GM18508 (cell line): ENCODE measurements around the gene CDK10.
"Not testable (repeated sequence)": the region's sequence is repeated elsewhere in the genome, so short reads cannot be mapped to it uniquely, and the experiment has no call there.

ENCODE experiments used
- ATAC-seq: cut with Tn5 transposase; IDR thresholded peaks from one replicate; pipeline ENCODE4 v1.9.1; 2021; ENCODE audit warnings: moderate number of reproducible peaks; ENCODE audit not compliant: insufficient read depth, unreplicated experiment

Gene CDK10

DNA sequence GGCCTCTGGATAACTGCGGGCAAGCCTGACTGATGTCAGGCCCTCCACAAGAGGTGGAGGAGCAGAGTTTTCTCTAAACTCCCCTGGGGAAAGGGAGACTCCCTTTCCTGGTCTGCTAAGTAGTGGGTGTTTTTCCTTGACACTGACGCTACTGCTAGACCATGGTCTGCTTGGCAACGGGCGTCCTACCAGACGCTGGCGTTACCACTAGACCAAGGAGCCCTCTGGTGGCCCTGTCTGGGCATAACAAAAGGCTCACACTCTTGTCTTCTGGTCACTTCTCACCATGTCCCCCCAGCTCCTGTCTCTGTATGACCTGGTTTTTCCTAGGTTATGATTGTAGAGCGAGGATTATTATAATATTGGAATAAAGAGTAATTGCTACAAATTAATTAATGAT lies 19.5 kb upstream of the CDK10 start:
- ATAC-seq, result not testable (repeated sequence)

DNA sequence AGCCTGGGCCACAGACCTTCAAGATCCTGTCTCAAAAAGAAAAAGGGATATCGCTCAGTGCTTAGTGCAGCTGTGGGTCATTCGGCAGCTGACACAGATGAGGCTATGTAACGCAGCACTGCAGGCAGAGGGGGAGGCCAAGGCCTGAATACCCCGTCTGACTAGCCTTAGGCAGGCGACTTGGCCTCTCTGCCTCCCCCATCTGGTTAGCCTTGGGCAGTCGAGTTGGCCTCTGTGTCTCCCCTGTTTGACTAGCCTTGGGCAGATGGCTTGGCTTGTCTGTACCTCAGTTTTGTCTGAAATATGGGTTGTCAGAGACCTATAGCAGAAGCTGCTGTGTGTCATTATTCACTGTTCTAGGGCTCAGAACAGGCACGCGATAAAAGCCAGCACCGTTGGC lies 18.9 kb upstream of the CDK10 start:
- no peak for ATAC-seq

DNA sequence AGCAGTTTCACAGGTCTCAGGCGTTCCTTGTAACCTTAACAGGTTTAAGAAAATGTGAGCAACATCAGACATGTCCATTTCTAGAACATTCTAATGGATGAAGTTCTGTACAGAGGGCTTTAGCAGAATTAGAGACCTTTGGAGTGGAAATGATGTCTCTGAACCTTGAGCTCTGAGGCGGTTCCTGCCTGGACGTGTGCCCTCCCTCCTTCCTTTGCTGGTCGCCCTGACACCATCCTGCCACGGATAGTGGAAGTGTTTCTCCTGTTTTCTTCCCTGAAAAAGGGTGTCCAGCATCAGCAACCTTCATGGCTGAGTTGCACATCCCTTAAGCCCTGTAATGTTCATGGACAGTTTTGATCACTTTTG lies 17.7 kb upstream of the CDK10 start:
- ATAC-seq, result no peak

DNA sequence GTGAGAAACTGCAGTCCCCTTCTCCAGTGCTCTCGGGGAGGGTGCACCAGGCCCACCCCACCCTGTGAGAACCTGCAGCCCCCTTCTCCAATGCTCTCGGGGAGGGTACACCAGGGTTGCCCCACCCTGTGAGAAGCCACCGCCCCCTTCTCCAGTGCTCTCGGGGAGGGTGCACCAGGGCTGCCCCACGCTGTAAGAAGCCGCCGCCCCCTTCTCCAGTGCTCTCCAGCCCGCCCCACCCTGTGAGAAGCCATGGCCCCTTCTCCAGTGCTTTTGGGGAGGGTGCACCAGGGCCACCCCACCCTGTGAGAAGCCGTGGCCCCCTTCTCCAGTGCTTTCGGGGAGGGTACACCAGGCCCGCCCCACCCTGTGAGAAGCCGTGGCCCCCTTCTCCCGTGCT lies 16.7 kb upstream of the CDK10 start:
- no peak for ATAC-seq

GRCh38 chr16:89670496-89671431 lies 15.7 kb upstream of the CDK10 start:
- no peak for ATAC-seq

- ATAC-seq, result not testable (repeated sequence)
Measured at GRCh38 chr16:89671565-89671964, 14.9 kb upstream of the CDK10 start.

DNA sequence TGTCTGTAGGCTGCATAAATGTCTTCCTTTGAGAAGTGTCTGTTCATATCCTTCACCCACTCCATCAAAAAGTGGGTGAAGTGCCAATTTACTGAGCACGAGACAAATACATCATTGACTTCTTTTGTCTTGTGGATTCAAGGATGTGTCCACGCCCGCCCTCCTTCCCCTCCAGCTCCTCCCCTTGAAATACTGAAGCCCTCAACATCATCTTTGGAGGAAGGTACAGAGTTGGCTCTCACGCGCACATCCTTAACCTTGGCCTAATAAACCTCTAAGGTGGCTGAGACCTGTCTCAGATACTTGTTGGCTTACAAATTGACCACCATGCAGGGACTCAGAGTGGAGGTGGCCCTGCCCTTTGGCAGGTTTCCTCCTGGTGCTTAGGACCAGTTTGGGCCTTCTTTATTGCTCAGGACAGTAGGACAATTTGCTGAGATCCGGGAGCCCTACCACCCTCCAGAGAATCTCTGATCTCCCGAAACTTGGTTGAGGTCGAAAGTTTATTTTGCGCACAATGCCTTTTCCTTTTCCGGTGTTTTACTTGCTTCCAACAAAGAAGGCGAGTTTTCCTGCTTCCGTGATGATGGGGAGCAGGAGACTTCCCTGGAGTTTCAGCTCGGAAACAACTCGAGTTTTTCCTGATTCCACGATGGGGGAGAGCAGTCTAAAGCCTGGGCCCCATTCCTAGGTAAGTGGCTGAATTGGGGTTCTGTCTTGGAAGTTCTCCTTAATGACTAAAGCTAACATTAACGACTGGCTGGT lies 14.1 kb upstream of the CDK10 start:
- ATAC-seq, result no peak

- ATAC-seq, result no peak
Measured at GRCh38 chr16:89678258-89678657, 8.2 kb upstream of the CDK10 start.

GRCh38 chr16:89685916-89686315 lies 573 bp upstream of the CDK10 start:
- no peak for ATAC-seq

DNA sequence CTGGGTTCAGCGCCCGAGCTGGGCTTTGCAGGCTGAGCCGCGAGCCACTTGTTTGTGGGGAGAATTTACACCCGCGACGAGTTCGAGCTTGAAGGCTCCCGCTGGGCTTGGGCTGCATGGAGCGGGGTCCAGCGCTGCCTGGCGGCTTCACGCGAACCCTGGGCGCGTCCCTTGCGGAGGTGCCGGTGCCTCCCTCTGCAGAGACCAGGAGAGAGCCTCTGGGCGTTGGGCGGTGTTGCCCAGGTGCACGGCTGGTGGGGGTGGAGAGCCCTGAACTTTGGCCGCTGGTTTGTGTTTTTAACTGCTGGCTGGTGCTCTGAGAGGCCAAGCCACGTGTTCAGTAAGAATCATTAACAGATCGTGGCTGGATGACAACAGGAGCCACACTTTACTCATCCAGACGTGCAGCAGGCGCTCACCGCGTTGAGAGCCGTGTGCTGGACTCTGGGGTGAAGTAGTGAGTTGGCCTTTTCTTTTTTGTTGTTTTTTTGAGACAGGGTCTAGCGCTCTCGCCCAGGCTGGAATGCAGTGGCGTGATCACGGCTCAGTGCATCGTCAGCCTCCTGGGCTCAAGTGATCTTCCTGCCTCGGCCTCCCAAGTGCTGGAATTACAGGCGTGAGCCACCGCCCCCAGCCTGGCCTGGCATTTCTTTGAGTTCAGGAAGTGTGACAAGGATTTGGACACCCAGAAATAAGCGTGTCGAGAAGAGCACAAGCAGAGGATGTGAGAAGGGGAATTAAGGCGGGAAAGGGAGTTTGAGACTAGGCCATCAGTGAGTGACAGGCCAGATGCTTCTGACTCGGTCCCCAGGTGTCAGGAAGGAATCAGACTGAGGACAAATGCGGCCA lies 827 bp downstream of the CDK10 start:
- no peak for ATAC-seq

DNA sequence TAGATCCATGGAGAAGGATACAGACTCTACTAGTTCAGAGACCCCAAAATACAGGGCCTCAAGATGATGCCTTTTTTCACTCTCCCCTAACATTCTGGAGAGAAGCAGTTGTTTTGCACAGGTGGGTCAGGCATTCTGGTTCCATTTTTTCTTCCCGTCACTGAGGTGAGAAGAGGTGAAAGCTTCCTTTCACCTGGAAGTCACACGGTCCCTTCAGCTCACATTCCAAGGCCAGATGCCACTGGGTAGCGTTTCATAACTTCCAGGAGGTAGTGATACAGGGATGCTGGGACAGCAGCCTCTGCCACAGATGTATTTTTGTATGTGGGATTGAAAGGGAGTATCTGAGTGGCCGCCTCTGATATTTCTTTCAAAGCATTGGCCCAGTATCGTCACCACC lies 1.9 kb downstream of the CDK10 start:
- no peak for ATAC-seq

- no peak for ATAC-seq
Measured at GRCh38 chr16:89689142-89689541, 2.7 kb downstream of the CDK10 start.

GRCh38 chr16:89689621-89690020 lies 3.1 kb downstream of the CDK10 start:
- not testable (repeated sequence) for ATAC-seq

GRCh38 chr16:89690392-89690901 lies 4.0 kb downstream of the CDK10 start:
- no peak for ATAC-seq

DNA sequence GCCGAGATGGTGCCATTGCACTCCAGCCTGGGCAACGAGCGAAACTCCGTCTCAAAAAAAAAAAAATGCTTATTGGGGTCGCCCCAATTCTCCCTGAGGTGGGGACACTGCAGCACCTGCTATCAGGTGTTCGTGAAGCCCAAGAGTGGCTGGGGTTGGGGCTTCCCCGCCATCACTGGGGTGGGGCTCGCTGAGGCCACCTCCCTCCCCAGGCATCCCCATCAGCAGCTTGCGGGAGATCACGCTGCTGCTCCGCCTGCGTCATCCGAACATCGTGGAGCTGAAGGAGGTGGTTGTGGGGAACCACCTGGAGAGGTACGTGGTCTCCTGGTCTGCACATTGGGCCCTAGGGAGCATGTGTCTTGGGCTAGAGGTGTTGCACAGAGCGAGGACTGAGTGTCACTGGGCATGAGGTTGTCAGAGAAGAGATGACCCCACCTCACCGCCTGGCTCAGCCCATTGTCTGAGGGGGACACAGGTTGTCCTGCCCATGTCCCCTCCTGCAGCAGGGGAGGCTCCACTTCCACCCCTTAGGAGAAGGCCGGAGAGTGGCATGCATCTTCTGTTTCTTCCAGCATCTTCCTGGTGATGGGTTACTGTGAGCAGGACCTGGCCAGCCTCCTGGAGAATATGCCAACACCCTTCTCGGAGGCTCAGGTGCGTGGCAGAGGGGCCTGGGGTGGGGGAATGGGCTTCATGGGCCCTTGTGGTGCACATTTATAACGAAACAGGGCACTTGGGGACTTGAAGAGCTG lies 4.9 kb downstream of the CDK10 start:
- no peak for ATAC-seq

- ATAC-seq, result no peak
Measured at GRCh38 chr16:89691986-89692569, 5.6 kb downstream of the CDK10 start.

DNA sequence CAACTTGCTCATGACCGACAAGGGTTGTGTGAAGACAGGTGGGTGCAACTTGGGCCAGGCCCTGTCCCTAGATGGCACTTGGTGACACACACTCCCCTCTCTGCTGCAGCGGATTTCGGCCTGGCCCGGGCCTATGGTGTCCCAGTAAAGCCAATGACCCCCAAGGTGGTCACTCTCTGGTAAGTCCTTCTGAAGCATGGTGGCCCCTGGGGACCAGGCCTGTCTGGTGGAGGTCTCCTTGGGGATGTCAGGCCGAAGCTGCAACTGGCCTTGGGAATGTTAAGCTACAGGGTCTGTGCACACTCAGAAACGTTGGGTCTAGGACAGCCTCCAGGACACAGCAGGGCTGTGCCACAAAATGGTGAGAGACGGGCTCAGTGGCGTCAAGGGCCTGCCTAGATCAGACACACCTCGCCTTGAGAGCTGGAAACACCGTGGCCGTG lies 6.8 kb downstream of the CDK10 start:
- ATAC-seq, result no peak

DNA sequence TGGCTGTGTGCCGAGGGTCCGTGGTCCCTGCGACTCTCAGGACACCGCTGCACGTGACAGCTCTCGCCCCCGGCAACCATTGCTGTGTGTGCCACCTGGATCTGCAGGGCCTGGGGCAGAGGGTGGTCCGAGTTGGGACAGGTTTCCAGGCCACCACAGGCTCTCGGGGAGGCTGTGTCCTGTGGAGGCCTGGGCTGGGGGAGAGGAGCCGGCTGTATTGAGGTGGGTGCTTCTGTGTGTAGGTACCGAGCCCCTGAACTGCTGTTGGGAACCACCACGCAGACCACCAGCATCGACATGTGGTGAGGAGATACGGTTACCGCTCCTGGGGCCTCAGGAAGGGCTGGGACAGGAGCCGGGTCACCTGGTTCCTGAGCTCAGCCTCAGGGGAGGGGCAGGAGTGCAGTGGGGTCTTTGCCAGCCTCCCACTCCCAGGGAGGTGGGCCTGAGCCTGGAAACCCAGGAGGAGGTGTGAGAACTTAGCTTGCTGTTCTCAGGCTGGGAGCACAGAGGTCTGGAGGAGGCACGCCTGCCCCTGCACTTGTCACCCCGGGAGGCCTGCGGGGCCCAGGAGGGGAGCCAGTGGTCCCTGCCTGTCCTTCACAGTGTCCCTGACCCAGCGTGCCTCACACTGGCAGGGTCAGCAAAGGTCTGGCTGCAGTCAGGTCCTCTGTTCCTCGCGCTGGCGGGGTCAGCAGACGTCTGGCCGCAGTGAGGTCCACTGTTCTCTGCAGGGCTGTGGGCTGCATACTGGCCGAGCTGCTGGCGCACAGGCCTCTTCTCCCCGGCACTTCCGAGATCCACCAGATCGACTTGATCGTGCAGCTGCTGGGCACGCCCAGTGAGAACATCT lies 7.7 kb downstream of the CDK10 start:
- no peak for ATAC-seq

DNA sequence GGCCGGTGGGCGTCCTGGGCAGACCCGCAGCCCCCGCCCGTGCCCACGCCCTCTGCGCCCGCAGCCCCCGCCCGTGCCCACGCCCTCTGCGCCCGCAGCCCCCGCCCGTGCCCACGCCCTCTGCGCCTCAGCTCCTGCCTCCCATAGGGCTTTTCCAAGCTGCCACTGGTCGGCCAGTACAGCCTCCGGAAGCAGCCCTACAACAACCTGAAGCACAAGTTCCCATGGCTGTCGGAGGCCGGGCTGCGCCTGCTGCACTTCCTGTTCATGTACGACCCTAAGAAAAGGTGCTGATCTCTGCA lies 8.2 kb downstream of the CDK10 start:
- ATAC-seq, result not testable (repeated sequence)
